ENCODE results near the gene ATOH1. TPM values are rescaled to one million over a fixed set of nuclear protein-coding genes. Genes with fewer than 3 reads are reported as not detected.

ATOH1 gene
- total and polyA plus RNA-seq, 2 experiments from 2014 or later: 0.24 to 0.69 TPM

GRCh38 chr4:93867416-93868001, 39.0 kb downstream of the ATOH1 start (continued):
- TF ChIP-seq ZNF462 (CRISPR knock-in tag; IDR thresholded peaks at IDR 0.05): no peak
- no peak for TF ChIP-seq NANOG (IDR thresholded peaks at IDR 0.05; ENCODE audit: borderline replicate concordance)
- no peak for TF ChIP-seq CTCF (conservative IDR thresholded peaks at IDR 0.05; ENCODE audit: low read depth in 2 of 2)
- TF ChIP-seq EZH2phosphoT487 (IDR thresholded peaks at IDR 0.05; ENCODE audit: unreplicated experiment): no peak
- no peak for TF ChIP-seq EZH2 (IDR thresholded peaks at IDR 0.05; ENCODE audit: low read depth, unreplicated experiment)

- Mint-ChIP-seq H3K4me3 (no peak overlapping the region), H3K27ac (no peak overlapping the region), H3K9me3 (no peaks in the 10 kb centered on the region), H3K36me3 (ENCODE audit: low read depth) (no peaks in the 10 kb centered on the region), H3K4me1 (0 out of 3 replicates have a peak, but pooled peaks cover 2% of the 10 kb centered on the region), H3K27me3 (ENCODE audit: insufficient read depth, low read depth, poor library complexity) (no peaks in the 10 kb centered on the region)
- H4K20me1 ChIP-seq (replicated peaks; ENCODE audit: insufficient read depth): no peaks in the 10 kb centered on the region
- no peaks in the 10 kb centered on the region for H3K4me1 ChIP-seq (ENCODE audit: insufficient read depth)
- H3K79me2 ChIP-seq (replicated peaks; ENCODE audit: insufficient read depth): no peaks in the 10 kb centered on the region
- no peaks in the 10 kb centered on the region for H3K36me3 ChIP-seq (ENCODE audit: insufficient read depth)
- H3K27ac ChIP-seq (ENCODE audit: low read depth): no peak overlapping the region
- no peak overlapping the region for H3K4me3 ChIP-seq
- no peak overlapping the region for H2AFZ ChIP-seq
- no peaks in the 10 kb centered on the region for H3K27me3 ChIP-seq (ENCODE audit: insufficient read depth)
- H3K9me2 ChIP-seq (ENCODE audit: insufficient read depth): no peaks in the 10 kb centered on the region
- H3F3A ChIP-seq (replicated peaks; ENCODE audit: low read depth): no peaks in the 10 kb centered on the region
- no peak overlapping the region for H3K4me2 ChIP-seq
- DNase-seq (ENCODE audit: low spot score) (no peak), ATAC-seq (no peak)
- TF ChIP-seq ZNF462 (CRISPR knock-in tag; IDR thresholded peaks at IDR 0.05) (no peak), STAT1 (IDR thresholded peaks at IDR 0.05; ENCODE audit: unreplicated experiment) (no peak), ZNF114 (CRISPR knock-in tag; IDR thresholded peaks at IDR 0.05) (no peak)
These were observed 42.4 kb downstream of the ATOH1 start for GRCh38 chr4:93870876-93871458.
